Measurements from ENCODE around the gene ANAPC4.

ANAPC4 gene

DNA sequence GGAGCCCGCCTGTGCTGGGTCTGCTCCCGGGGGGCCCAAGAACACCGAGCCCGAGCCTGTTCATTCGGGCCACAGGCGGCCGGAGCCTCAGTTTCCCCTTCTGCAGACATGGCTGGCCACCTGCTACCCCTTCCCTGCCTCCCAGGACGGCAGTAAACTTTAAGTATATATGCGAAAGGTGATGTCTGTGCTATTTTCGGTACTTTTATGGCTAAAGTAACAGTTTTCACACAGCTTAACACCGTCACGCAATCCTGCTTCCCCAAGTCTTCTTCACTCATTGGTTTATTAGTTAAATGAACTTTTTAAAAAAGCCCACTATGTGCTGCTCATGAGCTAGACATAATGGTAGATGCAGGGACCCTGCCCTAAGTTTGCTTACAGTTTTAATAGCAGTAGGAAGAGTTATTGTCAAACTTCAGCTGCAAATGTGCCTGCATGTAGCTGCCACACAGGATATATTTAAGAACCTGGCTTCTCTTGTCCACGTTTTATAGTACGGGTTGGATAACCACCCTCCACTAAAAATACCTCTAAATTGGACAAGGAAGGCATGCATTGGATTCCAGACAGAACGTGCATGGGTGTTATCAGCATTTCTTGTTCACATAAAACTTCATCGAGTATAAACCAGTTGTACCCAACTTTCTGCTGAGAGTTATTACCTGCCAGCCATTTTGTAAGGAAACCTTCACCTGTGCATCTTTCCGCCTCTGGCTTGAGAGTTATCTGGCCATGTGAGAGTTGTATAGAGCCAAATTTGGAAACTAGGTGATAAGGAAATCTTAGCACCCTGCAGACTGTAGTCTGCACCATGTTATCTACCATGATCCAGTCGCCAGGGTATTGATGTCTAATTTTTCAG is 741 bp downstream of the ANAPC4 start:
- H3K36me3 ChIP-seq (ENCODE audit: control insufficient read depth in 1 of 2, insufficient read depth in 2 of 2, low read length in 2 of 2) = peaks cover 5 to 7% of the 10 kb centered on the region in 2 experiments
- peak overlapping the region; percentile 91 for H2BK5ac ChIP-seq (ENCODE audit: low read depth, low read length, poor library complexity)
- peak overlapping the region; percentile 95 for H3K4ac ChIP-seq (ENCODE audit: low read depth, low read length)
- H3K14ac ChIP-seq (ENCODE audit: low read length) = peak overlapping the region; percentile 92
- no peaks in the 10 kb centered on the region for H3K9me3 ChIP-seq (ENCODE audit: insufficient read depth, low read depth, low read length)
- peak overlapping the region; percentile 88 for H2BK120ac ChIP-seq (ENCODE audit: insufficient read depth, low read length, poor library complexity)
- no peak for DNase-seq
- peak overlapping the region; percentile 83 for H4K91ac ChIP-seq (ENCODE audit: low read depth, low read length)
- H3K9ac ChIP-seq (ENCODE audit: low read length) = peak overlapping the region; percentile 99
- peak overlapping the region; percentile 53 for H3K27ac ChIP-seq (ENCODE audit: low read depth, low read length)
- H3K79me1 ChIP-seq (ENCODE audit: low read length) = peaks cover 10% of the 10 kb centered on the region
- H3K4me2 ChIP-seq (ENCODE audit: low read length) = peak overlapping the region; percentile 96
- H3K23ac ChIP-seq (ENCODE audit: low read length) = no peak overlapping the region
- peak overlapping the region; percentile 97 for H4K8ac ChIP-seq (ENCODE audit: low read depth, low read length)
- H4K12ac ChIP-seq (ENCODE audit: low read depth, low read length) = peak overlapping the region; percentile 97
- no CpG with 5 or more reads among the region's 18 CpGs for WGBS (ENCODE audit: extremely low coverage, insufficient coverage, insufficient read length)
- H3K27me3 ChIP-seq (ENCODE audit: insufficient read depth, low read length) = no peaks in the 10 kb centered on the region
- peaks cover 3 to 6% of the 10 kb centered on the region in 2 experiments for H3K4me1 ChIP-seq (ENCODE audit: control insufficient read depth in 1 of 2, insufficient read depth in 2 of 2, low read length in 2 of 2)
- H2AFZ ChIP-seq (ENCODE audit: insufficient read depth, low read length, poor library complexity) = peak overlapping the region; percentile 99
- peak overlapping the region; percentile 86 for H3K4me3 ChIP-seq (ENCODE audit: low read depth, low read length)
- peaks cover 11% of the 10 kb centered on the region for H3K79me2 ChIP-seq (ENCODE audit: control insufficient read depth, insufficient read depth, low read length, poor library complexity)
- H2BK12ac ChIP-seq (ENCODE audit: low read length) = no peak overlapping the region
- peak overlapping the region; percentile 92 for H3K18ac ChIP-seq (ENCODE audit: low read length)
- H2AK5ac ChIP-seq (ENCODE audit: low read length) = peak overlapping the region; percentile 73

DNA sequence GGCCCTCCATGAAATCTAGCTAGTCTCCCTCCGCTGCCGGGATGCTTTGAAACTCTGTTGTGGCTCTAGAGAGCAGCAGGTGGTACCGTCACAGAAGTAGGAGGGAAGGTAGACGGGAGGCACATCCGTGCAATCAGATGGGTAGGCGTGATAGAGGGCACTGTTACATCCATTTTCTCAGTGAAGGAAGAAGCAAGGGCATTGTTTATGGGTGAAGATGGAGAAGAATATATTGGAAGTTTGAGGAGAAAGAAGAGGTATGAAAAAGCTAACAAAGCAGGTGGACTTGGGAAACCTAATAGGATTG is 1.3 kb downstream of the ANAPC4 start:
- no peak for DNase-seq
- peak overlapping the region; percentile 96 for H3K4me2 ChIP-seq (ENCODE audit: low read length)
- H3K79me2 ChIP-seq (ENCODE audit: control insufficient read depth, insufficient read depth, low read length, poor library complexity) = peaks cover 11% of the 10 kb centered on the region
- H4K91ac ChIP-seq (ENCODE audit: low read depth, low read length) = no peak overlapping the region
- peaks cover 5 to 7% of the 10 kb centered on the region in 2 experiments for H3K36me3 ChIP-seq (ENCODE audit: control insufficient read depth in 1 of 2, insufficient read depth in 2 of 2, low read length in 2 of 2)
- no peak overlapping the region for H3K4me3 ChIP-seq (ENCODE audit: low read depth, low read length)
- H2BK5ac ChIP-seq (ENCODE audit: low read depth, low read length, poor library complexity) = no peak overlapping the region
- H3K79me1 ChIP-seq (ENCODE audit: low read length) = peaks cover 10% of the 10 kb centered on the region
- H3K9me3 ChIP-seq (ENCODE audit: insufficient read depth, low read depth, low read length) = no peaks in the 10 kb centered on the region
- H2AK5ac ChIP-seq (ENCODE audit: low read length) = no peak overlapping the region
- H3K18ac ChIP-seq (ENCODE audit: low read length) = no peak overlapping the region
- H3K14ac ChIP-seq (ENCODE audit: low read length) = no peak overlapping the region
- H3K23ac ChIP-seq (ENCODE audit: low read length) = no peak overlapping the region
- WGBS (ENCODE audit: extremely low coverage, insufficient coverage, insufficient read length) = no CpG with 5 or more reads among the region's 6 CpGs
- H3K27me3 ChIP-seq (ENCODE audit: insufficient read depth, low read length) = no peaks in the 10 kb centered on the region
- H2BK12ac ChIP-seq (ENCODE audit: low read length) = no peak overlapping the region
- H3K9ac ChIP-seq (ENCODE audit: low read length) = no peak overlapping the region
- peaks cover 3 to 6% of the 10 kb centered on the region in 2 experiments for H3K4me1 ChIP-seq (ENCODE audit: control insufficient read depth in 1 of 2, insufficient read depth in 2 of 2, low read length in 2 of 2)
- H2AFZ ChIP-seq (ENCODE audit: insufficient read depth, low read length, poor library complexity) = no peak overlapping the region
- no peak overlapping the region for H4K12ac ChIP-seq (ENCODE audit: low read depth, low read length)
- H3K4ac ChIP-seq (ENCODE audit: low read depth, low read length) = no peak overlapping the region
- H3K27ac ChIP-seq (ENCODE audit: low read depth, low read length) = no peak overlapping the region
- no peak overlapping the region for H4K8ac ChIP-seq (ENCODE audit: low read depth, low read length)
- H2BK120ac ChIP-seq (ENCODE audit: insufficient read depth, low read length, poor library complexity) = no peak overlapping the region

DNA sequence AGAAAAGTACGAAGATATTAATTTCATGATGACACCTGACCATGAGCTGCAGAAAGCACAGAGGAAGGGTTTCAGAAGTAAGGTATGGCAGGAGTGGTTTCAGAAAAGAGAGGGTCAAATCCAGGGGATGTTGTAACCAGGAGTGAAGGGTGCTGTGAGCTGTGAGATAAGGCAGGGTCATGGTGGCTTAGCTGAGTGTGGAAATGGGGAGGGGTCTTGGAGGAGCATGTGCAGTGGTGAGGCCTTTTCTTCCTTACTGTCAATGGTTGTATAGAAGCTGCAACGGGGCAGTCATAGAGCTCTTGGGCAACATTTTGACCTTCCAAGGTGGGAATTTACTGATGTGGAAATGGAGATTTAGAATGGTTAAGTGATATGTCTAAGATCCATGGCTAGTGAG is 2.5 kb downstream of the ANAPC4 start:
- Histone ChIP-seq H3K27me3 (ENCODE audit: insufficient read depth, low read length) (no peaks in the 10 kb centered on the region), H3K27ac (ENCODE audit: low read depth, low read length) (no peak overlapping the region), H3K79me1 (ENCODE audit: low read length) (peaks cover 10% of the 10 kb centered on the region), H3K9me3 (ENCODE audit: insufficient read depth, low read depth, low read length) (no peaks in the 10 kb centered on the region), H4K8ac (ENCODE audit: low read depth, low read length) (no peak overlapping the region), H2AFZ (ENCODE audit: insufficient read depth, low read length, poor library complexity) (no peak overlapping the region), H3K4ac (ENCODE audit: low read depth, low read length) (no peak overlapping the region), H3K79me2 (ENCODE audit: control insufficient read depth, insufficient read depth, low read length, poor library complexity) (peaks cover 11% of the 10 kb centered on the region), H2BK120ac (ENCODE audit: insufficient read depth, low read length, poor library complexity) (no peak overlapping the region), H3K4me3 (ENCODE audit: low read depth, low read length) (no peak overlapping the region), H3K18ac (ENCODE audit: low read length) (no peak overlapping the region), H2AK5ac (ENCODE audit: low read length) (no peak overlapping the region), H3K4me1 (ENCODE audit: control insufficient read depth in 1 of 2, insufficient read depth in 2 of 2, low read length in 2 of 2) (peaks cover 3 to 6% of the 10 kb centered on the region in 2 experiments), H3K23ac (ENCODE audit: low read length) (no peak overlapping the region), H4K12ac (ENCODE audit: low read depth, low read length) (no peak overlapping the region), H2BK12ac (ENCODE audit: low read length) (no peak overlapping the region), H2BK5ac (ENCODE audit: low read depth, low read length, poor library complexity) (no peak overlapping the region), H3K14ac (ENCODE audit: low read length) (no peak overlapping the region), H3K36me3 (ENCODE audit: control insufficient read depth in 1 of 2, insufficient read depth in 2 of 2, low read length in 2 of 2) (peaks cover 10 to 12% of the 10 kb centered on the region in 2 experiments), H3K4me2 (ENCODE audit: low read length) (no peak overlapping the region), H3K9ac (ENCODE audit: low read length) (no peak overlapping the region), H4K91ac (ENCODE audit: low read depth, low read length) (no peak overlapping the region)
- WGBS (ENCODE audit: extremely low coverage, insufficient coverage, insufficient read length) = no CpG with 5 or more reads among the region's 2 CpGs
- DNase-seq = no peak

DNA sequence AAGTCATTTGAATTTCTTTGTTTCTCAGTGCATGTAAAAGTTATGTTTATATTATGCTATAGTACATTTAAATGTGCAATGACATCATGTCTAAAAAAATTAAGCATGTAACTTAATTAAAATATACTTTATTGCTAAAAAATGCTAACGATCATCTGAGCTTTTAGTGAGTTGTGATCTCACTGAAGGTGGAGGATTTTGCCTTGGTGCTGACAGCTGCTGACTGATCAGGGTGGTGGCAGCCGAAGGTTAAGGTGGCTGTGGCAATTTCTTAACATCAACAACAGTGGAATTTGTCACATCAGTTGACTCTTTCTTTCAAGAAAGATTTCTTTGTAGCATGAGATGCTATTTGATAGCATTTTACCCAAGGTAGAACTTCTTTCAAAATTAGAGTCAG is 6.6 kb downstream of the ANAPC4 start:
- no peak overlapping the region for H2AFZ ChIP-seq (ENCODE audit: insufficient read depth, low read length, poor library complexity)
- H2AK5ac ChIP-seq (ENCODE audit: low read length) = no peak overlapping the region
- no peak overlapping the region for H2BK120ac ChIP-seq (ENCODE audit: insufficient read depth, low read length, poor library complexity)
- no peak overlapping the region for H3K23ac ChIP-seq (ENCODE audit: low read length)
- H3K4ac ChIP-seq (ENCODE audit: low read depth, low read length) = no peak overlapping the region
- no peaks in the 10 kb centered on the region for H3K9me3 ChIP-seq (ENCODE audit: insufficient read depth, low read depth, low read length)
- no peaks in the 10 kb centered on the region for H3K27me3 ChIP-seq (ENCODE audit: insufficient read depth, low read length)
- no peak overlapping the region for H3K18ac ChIP-seq (ENCODE audit: low read length)
- no CpG with 5 or more reads among the region's 2 CpGs for WGBS (ENCODE audit: extremely low coverage, insufficient coverage, insufficient read length)
- H4K12ac ChIP-seq (ENCODE audit: low read depth, low read length) = no peak overlapping the region
- no peaks in the 10 kb centered on the region for H3K79me1 ChIP-seq (ENCODE audit: low read length)
- no peak overlapping the region for H3K4me3 ChIP-seq (ENCODE audit: low read depth, low read length)
- no peak overlapping the region for H3K9ac ChIP-seq (ENCODE audit: low read length)
- no peak overlapping the region for H4K91ac ChIP-seq (ENCODE audit: low read depth, low read length)
- no peak overlapping the region for H2BK12ac ChIP-seq (ENCODE audit: low read length)
- H4K8ac ChIP-seq (ENCODE audit: low read depth, low read length) = no peak overlapping the region
- peaks cover 16 to 17% of the 10 kb centered on the region in 2 experiments for H3K36me3 ChIP-seq (ENCODE audit: control insufficient read depth in 1 of 2, insufficient read depth in 2 of 2, low read length in 2 of 2)
- H2BK5ac ChIP-seq (ENCODE audit: low read depth, low read length, poor library complexity) = no peak overlapping the region
- peaks cover 0 to 2% of the 10 kb centered on the region in 2 experiments for H3K4me1 ChIP-seq (ENCODE audit: control insufficient read depth in 1 of 2, insufficient read depth in 2 of 2, low read length in 2 of 2)
- no peak overlapping the region for H3K4me2 ChIP-seq (ENCODE audit: low read length)
- no peak overlapping the region for H3K14ac ChIP-seq (ENCODE audit: low read length)
- no peak overlapping the region for H3K27ac ChIP-seq (ENCODE audit: low read depth, low read length)
- no peak for DNase-seq
- peaks cover 2% of the 10 kb centered on the region for H3K79me2 ChIP-seq (ENCODE audit: control insufficient read depth, insufficient read depth, low read length, poor library complexity)
